B cell (primary cell): ENCODE measurements around the gene PLA2G4C.

Experiments used
- CTCF ChIP-seq: fragments of 200-600 bp; IDR thresholded peaks from one replicate; pipeline ENCODE4 v1.8.0; 2022; ENCODE audit warnings: antibody characterized with exemption, mild to moderate bottlenecking
- EZH2 ChIP-seq: IDR thresholded peaks from 2 replicates; pipeline ENCODE4 v1.6.1; 2012; ENCODE audit warnings: borderline replicate concordance, low read depth, mild to moderate bottlenecking, moderate library complexity, low read length; ENCODE audit not compliant: insufficient read depth, poor library complexity, severe bottlenecking

- TF ChIP-seq CTCF, result no peak
- no peak for TF ChIP-seq EZH2
Observed at GRCh38 chr19:48004236-48004635, 106.4 kb downstream of the PLA2G4C start.
